H1 (cell line): Measurements from ENCODE around the gene DIP2C. TPM values are rescaled to one million over a fixed set of nuclear protein-coding genes. Genes with fewer than 3 reads are reported as not detected.

ENCODE experiments used
- CTCF ChIA-PET: fragments of 300-600 bp; sonication (Branson Sonifier 250); formaldehyde crosslinking; loops from one replicate; lab custom pipeline; 2021; ENCODE audit not compliant: partially characterized antibody; lab: Charles Lee
- POLR2A ChIA-PET: fragments of 300-600 bp; sonication (Branson Sonifier 250); formaldehyde crosslinking; loops from one replicate; lab custom pipeline; 2021; ENCODE audit warnings: inconsistent platforms; ENCODE audit not compliant: partially characterized antibody; lab: Charles Lee
- DNase-seq, 2 experiments: peaks; one replicate each; pipeline versions ENCODE4 v3.0.0 to v3.0.0-alpha.2; 2010 to 2022; ENCODE audit warnings: low spot score in 2 of 2, low read depth in 1 of 2, mixed read lengths in 1 of 2
- FAIRE-seq: peaks from 2 replicates; lab custom pipeline; 2011; peaks lifted over from hg19 to GRCh38; lab: Jason Lieb, UNC
- H2AFZ ChIP-seq: 2 replicates; pipeline ENCODE4 v1.8.1; 2012; ENCODE audit warnings: low read length, inconsistent platforms
- H2AK5ac ChIP-seq: 2 replicates; pipeline ENCODE4 v1.6.1; 2013; ENCODE audit warnings: low read depth, low read length
- H2BK120ac ChIP-seq: replicated peaks from 2 replicates; pipeline ENCODE3; 2013; ENCODE audit warnings: low read depth, low read length, inconsistent platforms
- H2BK12ac ChIP-seq: 2 replicates; pipeline ENCODE4 v1.6.1; 2013; ENCODE audit warnings: low read depth, low read length
- H2BK15ac ChIP-seq: 2 replicates; pipeline ENCODE4 v1.6.1; 2013; ENCODE audit warnings: low read length
- H2BK20ac ChIP-seq: 2 replicates; pipeline ENCODE4 v1.6.1; 2013; ENCODE audit warnings: low read length
- H2BK5ac ChIP-seq: 2 replicates; pipeline ENCODE4 v1.6.1; 2013; ENCODE audit warnings: low read depth, low read length
- H3K14ac ChIP-seq: 2 replicates; pipeline ENCODE4 v1.6.1; 2013; ENCODE audit warnings: inconsistent platforms; ENCODE audit not compliant: insufficient read length
- H3K18ac ChIP-seq: 2 replicates; pipeline ENCODE4 v1.6.1; 2013; ENCODE audit warnings: low read length; ENCODE audit errors: extremely low read depth
- H3K23ac ChIP-seq: 2 replicates; pipeline ENCODE4 v1.6.1; 2013; ENCODE audit warnings: inconsistent platforms; ENCODE audit not compliant: insufficient read length
- H3K23me2 ChIP-seq: 2 replicates; pipeline ENCODE4 v1.6.1; 2013; ENCODE audit warnings: low read depth, low read length
- H3K27ac ChIP-seq: 2 replicates; pipeline ENCODE4 v1.6.1; 2011; ENCODE audit warnings: low read depth, low read length, inconsistent platforms
- H3K27me3 ChIP-seq, 4 experiments: replicated peaks in 1 of 4; 1 replicate in 1 of 4; 2 replicates in 3 of 4; pipeline versions ENCODE4 v1.6.1 to v1.8.1; 2011 to 2013; ENCODE audit warnings: low read length in 3 of 4, mild to moderate bottlenecking in 3 of 4, inconsistent platforms in 2 of 4, mixed read lengths in 2 of 4, moderate library complexity in 1 of 4; ENCODE audit not compliant: control insufficient read depth in 3 of 4, insufficient read depth in 3 of 4; ENCODE audit errors: extremely low read depth in 1 of 4
- H3K36me3 ChIP-seq, 4 experiments: 2 replicates each; pipeline versions ENCODE4 v1.6.1 to v1.8.1; 2011 to 2013; ENCODE audit warnings: mild to moderate bottlenecking in 4 of 4, low read length in 3 of 4, moderate library complexity in 2 of 4, control low read depth in 1 of 4, inconsistent platforms in 1 of 4; ENCODE audit not compliant: insufficient read depth in 4 of 4, control insufficient read depth in 2 of 4
- H3K4ac ChIP-seq: replicated peaks from 2 replicates; pipeline ENCODE3; 2013; ENCODE audit warnings: low read length, low read depth, mixed read lengths, inconsistent platforms; ENCODE audit not compliant: insufficient read length
- H3K4me1 ChIP-seq, 4 experiments: replicated peaks in 1 of 4; 1 replicate in 1 of 4; 2 replicates in 3 of 4; pipeline versions ENCODE4 v1.6.1 to v1.8.1; 2011 to 2013; ENCODE audit warnings: low read length in 3 of 4, inconsistent platforms in 2 of 4, mixed read lengths in 1 of 4; ENCODE audit not compliant: insufficient read depth in 4 of 4, control insufficient read depth in 3 of 4
- H3K4me2 ChIP-seq, 2 experiments: 2 replicates each; pipeline versions ENCODE4 v1.6.1 to v1.8.1; 2011 to 2013; ENCODE audit warnings: low read depth in 2 of 2, low read length in 2 of 2, control low read depth in 1 of 2, inconsistent platforms in 1 of 2, mild to moderate bottlenecking in 1 of 2; ENCODE audit not compliant: insufficient read depth in 1 of 2
- H3K4me3 ChIP-seq, 4 experiments: fragments of 200-600, 300-600 bp in 1 of 4; sonication (generic), shearing (Covaris generic), sonication (Bioruptor Twin) in 1 of 4; 2 replicates each; pipeline versions ENCODE4 v1.5.1 to v1.8.1; 2011 to 2016; ENCODE audit warnings: low read length in 4 of 4, low read depth in 3 of 4, control low read depth in 2 of 4, inconsistent platforms in 2 of 4, mild to moderate bottlenecking in 2 of 4, mixed read lengths in 1 of 4, moderate library complexity in 1 of 4; ENCODE audit not compliant: insufficient read depth in 2 of 4; ENCODE audit errors: extremely low read depth in 1 of 4
- H3K56ac ChIP-seq: replicated peaks from 2 replicates; pipeline ENCODE3; 2013; ENCODE audit warnings: low read depth, mild to moderate bottlenecking, mixed read lengths, low read length, inconsistent platforms; ENCODE audit not compliant: insufficient read length
- H3K79me1 ChIP-seq: 2 replicates; pipeline ENCODE4 v1.6.1; 2013; ENCODE audit warnings: low read depth, low read length, control low read depth
- H3K79me2 ChIP-seq, 2 experiments: 2 replicates each; pipeline versions ENCODE4 v1.6.1 to v1.8.1; 2012 to 2013; ENCODE audit warnings: low read length in 2 of 2, mild to moderate bottlenecking in 2 of 2, inconsistent platforms in 1 of 2; ENCODE audit not compliant: insufficient read depth in 2 of 2, control insufficient read depth in 1 of 2
- H3K9ac ChIP-seq, 4 experiments: replicated peaks in 1 of 4; 1 replicate in 1 of 4; 2 replicates in 3 of 4; pipeline versions ENCODE4 v1.6.1 to v1.8.1; 2011 to 2013; ENCODE audit warnings: low read depth in 3 of 4, low read length in 3 of 4, control low read depth in 2 of 4, mild to moderate bottlenecking in 2 of 4, moderate library complexity in 2 of 4, inconsistent platforms in 1 of 4; ENCODE audit errors: extremely low read depth in 1 of 4
- H3K9me3 ChIP-seq, 2 experiments: 2 replicates each; pipeline versions ENCODE4 v1.6.1 to v1.8.1; 2012 to 2013; ENCODE audit warnings: mild to moderate bottlenecking in 2 of 2, moderate library complexity in 2 of 2, control low read depth in 1 of 2, inconsistent platforms in 1 of 2, low read depth in 1 of 2, low read length in 1 of 2, mixed read lengths in 1 of 2; ENCODE audit not compliant: insufficient read depth in 2 of 2
- H4K20me1 ChIP-seq, 2 experiments: replicated peaks in 1 of 2; 2 replicates each; pipeline versions ENCODE3 to v1.8.1; 2011 to 2013; ENCODE audit warnings: inconsistent platforms in 2 of 2, low read length in 2 of 2, mild to moderate bottlenecking in 1 of 2; ENCODE audit not compliant: insufficient read depth in 2 of 2, control insufficient read depth in 1 of 2
- H4K5ac ChIP-seq: 2 replicates; pipeline ENCODE4 v1.6.1; 2013; ENCODE audit warnings: low read length, low read depth, mixed read lengths, inconsistent platforms; ENCODE audit not compliant: insufficient read length
- H4K8ac ChIP-seq: 2 replicates; pipeline ENCODE4 v1.8.0; 2013; ENCODE audit warnings: mild to moderate bottlenecking, moderate library complexity, low read length, inconsistent platforms; ENCODE audit not compliant: insufficient read depth; ENCODE audit errors: extremely low read depth
- H4K91ac ChIP-seq: replicated peaks from 2 replicates; pipeline ENCODE3; 2013; ENCODE audit warnings: low read length, mixed read lengths, inconsistent platforms; ENCODE audit not compliant: insufficient read length
- BACH1 ChIP-seq: IDR thresholded peaks from 2 replicates; pipeline ENCODE4 v1.6.1; 2012; ENCODE audit warnings: low read length, improper control_type of control experiment
- CHD1 ChIP-seq: IDR thresholded peaks from 2 replicates; pipeline ENCODE4 v1.6.1; 2012; ENCODE audit warnings: low read depth, low read length, improper control_type of control experiment
- CHD2 ChIP-seq: IDR thresholded peaks from 2 replicates; pipeline ENCODE4 v1.6.1; 2012; ENCODE audit warnings: low read length, improper control_type of control experiment
- CREB1 ChIP-seq: IDR thresholded peaks from 2 replicates; pipeline ENCODE4 v1.6.1; 2012; ENCODE audit warnings: inconsistent platforms
- KDM1A ChIP-seq: fragments of 200-600, 300-600 bp; sonication (generic); IDR thresholded peaks from 2 replicates; pipeline ENCODE4 v1.7.1; 2016; ENCODE audit warnings: mild to moderate bottlenecking, low read length, borderline replicate concordance
- POLR2A ChIP-seq, 2 experiments: IDR thresholded peaks; 1 replicate in 1 of 2; 2 replicates in 1 of 2; pipeline ENCODE4 v1.6.1; 2011; ENCODE audit warnings: low read depth in 2 of 2, low read length in 2 of 2, mild to moderate bottlenecking in 2 of 2; ENCODE audit errors: control extremely low read depth in 1 of 2
- SAP30 ChIP-seq: fragments of 300-600 bp; sonication (generic); IDR thresholded peaks from 2 replicates; pipeline ENCODE4 v1.7.1; 2012; ENCODE audit warnings: low read length, moderate library complexity, mild to moderate bottlenecking, inconsistent platforms; ENCODE audit not compliant: insufficient read depth, insufficient replicate concordance
- SP4 ChIP-seq: IDR thresholded peaks from 2 replicates; pipeline ENCODE4 v1.6.1; 2012; ENCODE audit warnings: low read length, inconsistent platforms
- WGBS, 2 experiments: shearing (Covaris generic) in 1 of 2; methylation state at CpG; one replicate each; pipeline versions ENCODE4 v1.1.6 to v1.1.7; 2013 to 2015; ENCODE audit warnings: low lambda C conversion rate in 2 of 2, mixed read lengths in 2 of 2, inconsistent platforms in 1 of 2, low coverage in 1 of 2, missing lambda C conversion rate in 1 of 2; ENCODE audit not compliant: insufficient replicate concordance in 2 of 2, insufficient coverage in 1 of 2, insufficient read length in 1 of 2; ENCODE audit errors: extremely low coverage in 1 of 2, missing lambda C conversion rate in 1 of 2; 5-methylcytosine and 5-hydroxymethylcytosine counted together
- polyA plus RNA-seq, 7 experiments: library from polyadenylated mRNA; depleted of rRNA in 3 of 7; stranded (reverse) in 5 of 7; unstranded in 2 of 7; fragments of >200 nt in 5 of 7; fragments of 200-250 nt in 2 of 7; gene quantifications; 1 replicate in 5 of 7; 2 replicates in 1 of 7; 4 replicates in 1 of 7; pipeline versions ENCODE4 v1.2.1 to v1.2.3, GENCODE V29; 2011 to 2013; ENCODE audit warnings: missing spikeins in 2 of 7, mixed read lengths in 2 of 7
- total RNA-seq: library from RNA; stranded (reverse); fragmentation: NEBNext Ultra II Directional; extraction: Animal tissue kit (Norgen Biotek cat#: 25700); gene quantifications from 2 replicates; pipeline ENCODE4 v1.2.1, GENCODE V29; 2021
- TF ChIP-seq, protein P1 (sequence below): IDR thresholded peaks from 2 replicates; pipeline ENCODE4 v1.6.1; 2011; ENCODE audit warnings: low read length, improper control_type of control experiment

DIP2C gene
- total and polyA plus RNA-seq, 2 of the 8 experiments (the other 6 are each of a cell fraction or from before 2014, with no cell fraction given), result 3.8 to 9.3 TPM

DNA sequence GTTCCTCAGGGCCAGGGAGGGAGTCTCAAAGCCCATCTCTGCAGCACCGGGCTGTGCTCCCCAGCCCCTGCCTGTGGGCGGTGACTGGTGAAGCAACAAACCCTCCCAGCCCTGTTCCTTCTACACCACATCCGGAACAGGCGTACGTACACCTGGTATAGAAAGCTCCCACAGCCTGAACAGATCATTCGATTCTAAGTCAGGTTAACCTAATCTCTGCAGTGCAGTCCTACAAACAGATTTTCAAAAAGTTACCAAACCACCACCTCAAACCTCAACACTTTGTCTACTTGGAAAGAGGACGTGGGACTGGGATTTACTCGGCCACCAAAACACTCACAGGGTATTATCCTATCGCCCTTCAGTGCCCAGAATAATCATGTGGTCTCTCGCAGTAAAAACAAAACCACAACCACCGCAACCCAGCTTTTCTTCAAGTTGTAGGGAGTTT lies 238.4 kb downstream of the DIP2C start:
- no peak overlapping the region for H3K56ac ChIP-seq
- no peak overlapping the region for H2AFZ ChIP-seq
- no peaks in the 10 kb centered on the region; the same call in 1 of the 2 replicates for H3K79me1 ChIP-seq
- H4K20me1 ChIP-seq, result no peaks in the 10 kb centered on the region
- no peaks in the 10 kb centered on the region for H3K23me2 ChIP-seq
- H3K4me2 ChIP-seq, result no peak overlapping the region
- H2BK12ac ChIP-seq, result no peak overlapping the region
- CTCF ChIA-PET, result interaction anchor here (1.4 kb wide), 1 partner anchor 35 kb away, joined by 4 read pairs; no protein-coding TSS in a partner anchor
- H3K18ac ChIP-seq, result no peak overlapping the region
- no peak overlapping the region for H4K8ac ChIP-seq
- TF ChIP-seq, protein P1, sequence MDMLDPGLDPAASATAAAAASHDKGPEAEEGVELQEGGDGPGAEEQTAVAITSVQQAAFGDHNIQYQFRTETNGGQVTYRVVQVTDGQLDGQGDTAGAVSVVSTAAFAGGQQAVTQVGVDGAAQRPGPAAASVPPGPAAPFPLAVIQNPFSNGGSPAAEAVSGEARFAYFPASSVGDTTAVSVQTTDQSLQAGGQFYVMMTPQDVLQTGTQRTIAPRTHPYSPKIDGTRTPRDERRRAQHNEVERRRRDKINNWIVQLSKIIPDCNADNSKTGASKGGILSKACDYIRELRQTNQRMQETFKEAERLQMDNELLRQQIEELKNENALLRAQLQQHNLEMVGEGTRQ, result no peak
- no peak for TF ChIP-seq BACH1
- no peak for TF ChIP-seq CHD1
- no peak for TF ChIP-seq KDM1A
- no peak for TF ChIP-seq POLR2A (IDR thresholded peaks at IDR 0.05; ENCODE audit: control extremely low read depth in 1 of 2, low read depth in 2 of 2, low read length in 2 of 2)
- TF ChIP-seq SAP30, result no peak
- TF ChIP-seq CREB1, result no peak
- no peak for TF ChIP-seq SP4
- TF ChIP-seq CHD2, result no peak
- H3K4me3 ChIP-seq, result no peak overlapping the region
- no peaks in the 10 kb centered on the region for H3K9me3 ChIP-seq
- no peak overlapping the region for H2BK20ac ChIP-seq
- H4K5ac ChIP-seq, result no peak overlapping the region
- no peaks in the 10 kb centered on the region for H3K36me3 ChIP-seq
- DNase-seq, result no peak
- no peaks in the 10 kb centered on the region; a peak in 1 of 7 replicates for H3K4me1 ChIP-seq
- H2BK5ac ChIP-seq, result no peak overlapping the region
- no peak overlapping the region for H2BK15ac ChIP-seq
- H3K9ac ChIP-seq, result no peak overlapping the region
- POLR2A ChIA-PET, result no interaction called here
- no peak overlapping the region for H3K4ac ChIP-seq
- H3K27me3 ChIP-seq, result no peaks in the 10 kb centered on the region
- H2AK5ac ChIP-seq, result no peak overlapping the region
- H3K23ac ChIP-seq, result no peak overlapping the region
- no peak overlapping the region for H2BK120ac ChIP-seq
- H3K27ac ChIP-seq, result no peak overlapping the region
- no peak overlapping the region for H3K14ac ChIP-seq
- no peak overlapping the region for H4K91ac ChIP-seq
- FAIRE-seq, result no peak
- no peaks in the 10 kb centered on the region for H3K79me2 ChIP-seq
- 94% methylated on average over 11 of the region's 11 CpGs; no CpG with 5 or more reads in 1 of the 2 experiments for WGBS, 2 experiments
